CD14-positive monocyte (primary cell): Measurements from ENCODE around the gene CIB4. TPM values are rescaled to one million over a fixed set of nuclear protein-coding genes. Genes with fewer than 3 reads are reported as not detected.

Source experiments
- DNase-seq, 3 donors: peaks; one replicate each; pipeline ENCODE4 v3.0.0-alpha.2; 2011 to 2022
- H2AFZ ChIP-seq: 2 replicates; pipeline ENCODE4 v1.6.0; 2012; ENCODE audit warnings: mild to moderate bottlenecking, low read depth, low read length, inconsistent platforms; ENCODE audit not compliant: insufficient read depth, poor library complexity, severe bottlenecking
- H3K27ac ChIP-seq, 2 donors: 1 replicate in 1 of 2; 2 replicates in 1 of 2; pipeline ENCODE4 v1.5.1; 2012 to 2013; ENCODE audit warnings: low read length in 2 of 2, control low read depth in 1 of 2, inconsistent platforms in 1 of 2, low read depth in 1 of 2, mild to moderate bottlenecking in 1 of 2
- H3K27me3 ChIP-seq, 2 donors: one replicate each; pipeline versions ENCODE4 v1.6.0 to v1.6.1; 2011 to 2013; ENCODE audit warnings: low read length in 2 of 2; ENCODE audit not compliant: control insufficient read depth in 2 of 2, insufficient read depth in 2 of 2
- H3K36me3 ChIP-seq, 2 donors: replicated peaks in 1 of 2; 1 replicate in 1 of 2; 2 replicates in 1 of 2; pipeline versions ENCODE4 v1.5.1 to v1.6.1; 2012 to 2013; ENCODE audit warnings: low read length in 2 of 2, control low read depth in 1 of 2, inconsistent platforms in 1 of 2, mild to moderate bottlenecking in 1 of 2; ENCODE audit not compliant: insufficient read depth in 2 of 2, control insufficient read depth in 1 of 2
- H3K4me1 ChIP-seq, 2 donors: 1 replicate in 1 of 2; 2 replicates in 1 of 2; pipeline versions ENCODE4 v1.5.1 to v1.6.1; 2012 to 2013; ENCODE audit warnings: low read length in 2 of 2, control low read depth in 1 of 2, inconsistent platforms in 1 of 2, mild to moderate bottlenecking in 1 of 2, moderate library complexity in 1 of 2; ENCODE audit not compliant: insufficient read depth in 2 of 2, control insufficient read depth in 1 of 2
- H3K4me2 ChIP-seq: replicated peaks from 2 replicates; pipeline ENCODE3; 2012; ENCODE audit warnings: low read length, moderate library complexity, mild to moderate bottlenecking; ENCODE audit not compliant: poor library complexity, severe bottlenecking; ENCODE audit errors: extremely low read depth
- H3K4me3 ChIP-seq, 3 experiments: fragments of 200-600 bp in 1 of 3; sonication (generic) in 1 of 3; replicated peaks in 1 of 3; 1 replicate in 2 of 3; 2 replicates in 1 of 3; pipeline ENCODE4 v1.5.1; 2011 to 2013; ENCODE audit warnings: low read length in 3 of 3, mild to moderate bottlenecking in 3 of 3, control low read depth in 2 of 3, low read depth in 2 of 3, inconsistent platforms in 1 of 3, moderate library complexity in 1 of 3
- H3K79me2 ChIP-seq: 2 replicates; pipeline ENCODE4 v1.6.0; 2012; ENCODE audit warnings: mild to moderate bottlenecking, control low read depth, inconsistent platforms, low read length, moderate library complexity; ENCODE audit not compliant: insufficient read depth
- H3K9ac ChIP-seq: 2 replicates; pipeline ENCODE4 v1.6.0; 2017; ENCODE audit warnings: low read length, mild to moderate bottlenecking; ENCODE audit not compliant: insufficient read depth, poor library complexity, severe bottlenecking
- H3K9me3 ChIP-seq, 2 donors: replicated peaks in 1 of 2; 1 replicate in 1 of 2; 2 replicates in 1 of 2; pipeline versions ENCODE4 v1.5.1 to v1.6.1; 2012 to 2013; ENCODE audit warnings: low read length in 2 of 2, control low read depth in 1 of 2; ENCODE audit not compliant: control insufficient read depth in 1 of 2, insufficient read depth in 1 of 2
- H4K20me1 ChIP-seq: 2 replicates; pipeline ENCODE4 v1.6.0; 2012; ENCODE audit warnings: mild to moderate bottlenecking, low read length, control low read depth, moderate library complexity; ENCODE audit not compliant: insufficient read depth
- H3K27ac Mint-ChIP-seq, 7 donors: one replicate each; pipeline ENCODE4 v1.8.0; 2020; ENCODE audit warnings: mild to moderate bottlenecking in 7 of 7, mixed read lengths in 7 of 7, moderate library complexity in 6 of 7, inconsistent platforms in 2 of 7
- H3K27me3 Mint-ChIP-seq, 3 donors: one replicate each; pipeline ENCODE4 v1.8.0; 2021 to 2022; ENCODE audit warnings: low read depth in 3 of 3, mild to moderate bottlenecking in 3 of 3, mixed read lengths in 3 of 3, moderate library complexity in 3 of 3, inconsistent platforms in 1 of 3
- H3K36me3 Mint-ChIP-seq, 2 donors: one replicate each; pipeline ENCODE4 v1.8.0; 2020; ENCODE audit warnings: mixed read lengths in 2 of 2, inconsistent platforms in 1 of 2, mild to moderate bottlenecking in 1 of 2
- H3K4me1 Mint-ChIP-seq: one replicate; pipeline ENCODE4 v1.8.0; 2020; ENCODE audit warnings: mild to moderate bottlenecking, mixed read lengths
- H3K4me3 Mint-ChIP-seq, 2 donors: one replicate each; pipeline ENCODE4 v1.8.0; 2020; ENCODE audit warnings: mild to moderate bottlenecking in 2 of 2, mixed read lengths in 2 of 2, moderate library complexity in 1 of 2
- H3K9me3 Mint-ChIP-seq, 7 donors: one replicate each; pipeline ENCODE4 v1.8.0; 2020 to 2022; ENCODE audit warnings: mixed read lengths in 7 of 7, mild to moderate bottlenecking in 6 of 7, moderate library complexity in 6 of 7, inconsistent platforms in 2 of 7
- CTCF ChIP-seq: fragments of 200-600 bp; IDR thresholded peaks from one replicate; pipeline ENCODE4 v1.8.0; 2022; ENCODE audit warnings: antibody characterized with exemption, mild to moderate bottlenecking
- WGBS: methylation state at CpG from one replicate; pipeline ENCODE4 v1.1.5; 2013; ENCODE audit warnings: missing lambda C conversion rate; ENCODE audit not compliant: insufficient coverage; 5-methylcytosine and 5-hydroxymethylcytosine counted together
- intact Hi-C, 2 donors: fragments of 100-400 bp; cut with micrococcal nuclease; formaldehyde crosslinking; loops; one replicate each; pipeline versions ENCODE4 v1.15.0 to v1.15.1; 2023
- polyA plus RNA-seq, 3 donors: library from polyadenylated mRNA; depleted of rRNA in 1 of 3; unstranded in 2 of 3; stranded (reverse) in 1 of 3; fragments of 300-500 nt in 2 of 3; fragments of >200 nt in 1 of 3; fragmentation: Illumina TruSeq in 2 of 3; gene quantifications; 1 replicate in 2 of 3; 2 replicates in 1 of 3; pipeline ENCODE4 v1.2.3, GENCODE V29; 2012 to 2021

CIB4 gene
- polyA plus RNA-seq, 3 donors = not detected

- Mint-ChIP-seq H3K4me3 (no peak overlapping the region), H3K27me3 (peaks cover 1 to 7% (median 3%) of the 10 kb centered on the region in 3 donors), H3K9me3 (peaks cover 0 to 1% (median 0%) of the 10 kb centered on the region in 7 donors), H3K27ac (no peak overlapping the region), H3K4me1 (no peaks in the 10 kb centered on the region), H3K36me3 (no peaks in the 10 kb centered on the region)
- 100% methylated on average over 1 of the region's 3 CpGs for WGBS
- Histone ChIP-seq H3K27ac (no peak overlapping the region), H4K20me1 (no peaks in the 10 kb centered on the region), H3K4me1 (no peaks in the 10 kb centered on the region), H3K27me3 (no peaks in the 10 kb centered on the region), H3K79me2 (no peaks in the 10 kb centered on the region), H2AFZ (no peak overlapping the region), H3K9ac (no peak overlapping the region), H3K9me3 (no peaks in the 10 kb centered on the region), H3K4me2 (no peak overlapping the region), H3K36me3 (no peaks in the 10 kb centered on the region), H3K4me3 (no peak overlapping the region)
- no peak for DNase-seq
- intact Hi-C loops = no loop called here
- no peak for TF ChIP-seq CTCF
These were observed 14.6 kb downstream of the CIB4 start for GRCh38 chr2:26626606-26627005.

GRCh38 chr2:26623541-26624495, 17.3 kb downstream of the CIB4 start:
- Histone ChIP-seq H3K4me2 (no peak overlapping the region), H3K9ac (no peak overlapping the region), H3K79me2 (no peaks in the 10 kb centered on the region), H4K20me1 (no peaks in the 10 kb centered on the region), H3K27me3 (peaks cover 0 to 2% of the 10 kb centered on the region in 2 donors), H3K4me1 (peaks cover 6 to 9% of the 10 kb centered on the region in 2 donors), H3K4me3 (no peak overlapping the region), H2AFZ (no peak overlapping the region), H3K27ac (no peak overlapping the region), H3K9me3 (no peaks in the 10 kb centered on the region), H3K36me3 (no peaks in the 10 kb centered on the region)
- Mint-ChIP-seq H3K9me3 (peaks cover 0 to 1% (median 0%) of the 10 kb centered on the region in 7 donors), H3K4me3 (no peak overlapping the region), H3K36me3 (no peaks in the 10 kb centered on the region), H3K27me3 (peaks cover 2 to 15% (median 7%) of the 10 kb centered on the region in 3 donors), H3K4me1 (peaks cover 6% of the 10 kb centered on the region), H3K27ac (no peak overlapping the region)
- intact Hi-C loops = no loop called here
- no peak for TF ChIP-seq CTCF
- 90% methylated on average over 11 of the region's 19 CpGs for WGBS
- no peak for DNase-seq
